ENCODE data around the gene MRTFA.
"Not testable (repeated sequence)": the region's sequence is repeated elsewhere in the genome, so short reads cannot be mapped to it uniquely, and the experiment has no call there.

GRCh38 chr22:40655941-40656340 is 19.4 kb upstream of the MRTFA start:
- not testable (repeated sequence) for TF ChIP-seq CTCF (IDR thresholded peaks at IDR 0.05; ENCODE audit: insufficient read depth, low read length, poor library complexity, severe bottlenecking); EZH2phosphoT487 (conservative IDR thresholded peaks at IDR 0.05; ENCODE audit: low read length)

Data from SU-DHL-6 (cell line).